ENCODE data around the gene WNT11. TPM values are rescaled to one million over a fixed set of nuclear protein-coding genes. Genes with fewer than 3 reads are reported as not detected.

Gene WNT11
- total RNA-seq, 1 donor from 2014 or later: 3.6 TPM

GRCh38 chr11:76231121-76231738, 24.9 kb upstream of the WNT11 start:
- H3K9me3 Mint-ChIP-seq (ENCODE audit: unreplicated experiment): no peaks in the 10 kb centered on the region
- H3K27me3 Mint-ChIP-seq (ENCODE audit: unreplicated experiment): peaks cover 24% of the 10 kb centered on the region
- H3K27ac Mint-ChIP-seq (ENCODE audit: unreplicated experiment): peak overlapping the region; percentile 13
- H3K4me1 Mint-ChIP-seq (ENCODE audit: unreplicated experiment): peaks cover 20% of the 10 kb centered on the region
- TF ChIP-seq, protein P1, sequence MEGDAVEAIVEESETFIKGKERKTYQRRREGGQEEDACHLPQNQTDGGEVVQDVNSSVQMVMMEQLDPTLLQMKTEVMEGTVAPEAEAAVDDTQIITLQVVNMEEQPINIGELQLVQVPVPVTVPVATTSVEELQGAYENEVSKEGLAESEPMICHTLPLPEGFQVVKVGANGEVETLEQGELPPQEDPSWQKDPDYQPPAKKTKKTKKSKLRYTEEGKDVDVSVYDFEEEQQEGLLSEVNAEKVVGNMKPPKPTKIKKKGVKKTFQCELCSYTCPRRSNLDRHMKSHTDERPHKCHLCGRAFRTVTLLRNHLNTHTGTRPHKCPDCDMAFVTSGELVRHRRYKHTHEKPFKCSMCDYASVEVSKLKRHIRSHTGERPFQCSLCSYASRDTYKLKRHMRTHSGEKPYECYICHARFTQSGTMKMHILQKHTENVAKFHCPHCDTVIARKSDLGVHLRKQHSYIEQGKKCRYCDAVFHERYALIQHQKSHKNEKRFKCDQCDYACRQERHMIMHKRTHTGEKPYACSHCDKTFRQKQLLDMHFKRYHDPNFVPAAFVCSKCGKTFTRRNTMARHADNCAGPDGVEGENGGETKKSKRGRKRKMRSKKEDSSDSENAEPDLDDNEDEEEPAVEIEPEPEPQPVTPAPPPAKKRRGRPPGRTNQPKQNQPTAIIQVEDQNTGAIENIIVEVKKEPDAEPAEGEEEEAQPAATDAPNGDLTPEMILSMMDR (IDR thresholded peaks at IDR 0.05; ENCODE audit: unreplicated experiment): no peak
- no peak overlapping the region for H3K4me3 Mint-ChIP-seq (ENCODE audit: unreplicated experiment)
- DNase-seq (ENCODE audit: low spot score): no peak
- H3K36me3 Mint-ChIP-seq (ENCODE audit: low read depth, unreplicated experiment): peaks cover 7% of the 10 kb centered on the region

DNA sequence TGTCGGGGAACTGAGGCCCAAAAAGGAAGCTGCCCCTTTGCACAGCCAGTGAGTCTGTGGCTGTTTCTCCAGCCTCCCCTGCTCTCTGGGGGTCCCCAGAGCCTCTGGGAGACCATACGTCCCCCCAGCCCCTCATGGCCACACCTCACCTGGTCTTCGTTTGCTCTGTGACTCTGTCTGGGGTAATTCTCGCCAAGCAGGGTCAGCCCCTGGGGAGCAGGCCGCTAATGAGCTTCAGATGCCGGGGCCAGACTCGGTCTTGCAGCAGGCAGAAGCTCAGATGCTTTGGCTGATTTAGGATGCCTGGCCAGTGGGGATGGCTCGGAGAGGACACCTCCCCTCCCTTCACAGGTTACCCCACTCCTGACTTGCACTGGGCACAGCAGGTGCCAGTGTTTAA, 24.1 kb upstream of the WNT11 start:
- no peaks in the 10 kb centered on the region for H3K9me3 Mint-ChIP-seq (ENCODE audit: unreplicated experiment)
- no peak for DNase-seq (ENCODE audit: low spot score)
- peaks cover 17% of the 10 kb centered on the region for H3K27me3 Mint-ChIP-seq (ENCODE audit: unreplicated experiment)
- no peak overlapping the region for H3K4me3 Mint-ChIP-seq (ENCODE audit: unreplicated experiment)
- H3K36me3 Mint-ChIP-seq (ENCODE audit: low read depth, unreplicated experiment): peaks cover 3% of the 10 kb centered on the region
- TF ChIP-seq, protein P1 (IDR thresholded peaks at IDR 0.05; ENCODE audit: unreplicated experiment): no peak
- H3K4me1 Mint-ChIP-seq (ENCODE audit: unreplicated experiment): peaks cover 14% of the 10 kb centered on the region
- H3K27ac Mint-ChIP-seq (ENCODE audit: unreplicated experiment): no peak overlapping the region

GRCh38 chr11:76229690-76230240, 23.5 kb upstream of the WNT11 start:
- Mint-ChIP-seq H3K36me3 (ENCODE audit: low read depth, unreplicated experiment) (no peaks in the 10 kb centered on the region), H3K4me3 (ENCODE audit: unreplicated experiment) (no peak overlapping the region), H3K27me3 (ENCODE audit: unreplicated experiment) (peaks cover 11% of the 10 kb centered on the region), H3K9me3 (ENCODE audit: unreplicated experiment) (no peaks in the 10 kb centered on the region), H3K27ac (ENCODE audit: unreplicated experiment) (no peak overlapping the region), H3K4me1 (ENCODE audit: unreplicated experiment) (peaks cover 10% of the 10 kb centered on the region)
- TF ChIP-seq, protein P1 (IDR thresholded peaks at IDR 0.05; ENCODE audit: unreplicated experiment): no peak
- no peak for DNase-seq (ENCODE audit: low spot score)

DNA sequence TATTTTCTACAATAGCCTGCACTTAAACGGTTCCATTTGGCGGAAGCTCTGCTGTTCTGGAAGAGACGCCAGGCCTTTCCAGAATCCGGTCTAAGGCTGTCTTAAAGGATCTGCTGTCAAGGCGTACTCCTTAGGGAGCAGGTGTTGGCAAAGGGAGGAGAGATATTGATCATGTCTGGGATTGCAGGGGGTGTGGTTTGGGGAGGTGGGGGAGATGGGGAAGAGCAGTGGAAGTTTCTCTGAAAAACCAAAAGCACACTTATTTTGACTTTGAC, 22.5 kb upstream of the WNT11 start:
- no peak for DNase-seq (ENCODE audit: low spot score)
- TF ChIP-seq, protein P1 (IDR thresholded peaks at IDR 0.05; ENCODE audit: unreplicated experiment): no peak
- Mint-ChIP-seq H3K4me1 (ENCODE audit: unreplicated experiment) (peaks cover 4% of the 10 kb centered on the region), H3K27ac (ENCODE audit: unreplicated experiment) (no peak overlapping the region), H3K27me3 (ENCODE audit: unreplicated experiment) (peaks cover 8% of the 10 kb centered on the region), H3K4me3 (ENCODE audit: unreplicated experiment) (no peak overlapping the region), H3K36me3 (ENCODE audit: low read depth, unreplicated experiment) (no peaks in the 10 kb centered on the region), H3K9me3 (ENCODE audit: unreplicated experiment) (no peaks in the 10 kb centered on the region)

DNA sequence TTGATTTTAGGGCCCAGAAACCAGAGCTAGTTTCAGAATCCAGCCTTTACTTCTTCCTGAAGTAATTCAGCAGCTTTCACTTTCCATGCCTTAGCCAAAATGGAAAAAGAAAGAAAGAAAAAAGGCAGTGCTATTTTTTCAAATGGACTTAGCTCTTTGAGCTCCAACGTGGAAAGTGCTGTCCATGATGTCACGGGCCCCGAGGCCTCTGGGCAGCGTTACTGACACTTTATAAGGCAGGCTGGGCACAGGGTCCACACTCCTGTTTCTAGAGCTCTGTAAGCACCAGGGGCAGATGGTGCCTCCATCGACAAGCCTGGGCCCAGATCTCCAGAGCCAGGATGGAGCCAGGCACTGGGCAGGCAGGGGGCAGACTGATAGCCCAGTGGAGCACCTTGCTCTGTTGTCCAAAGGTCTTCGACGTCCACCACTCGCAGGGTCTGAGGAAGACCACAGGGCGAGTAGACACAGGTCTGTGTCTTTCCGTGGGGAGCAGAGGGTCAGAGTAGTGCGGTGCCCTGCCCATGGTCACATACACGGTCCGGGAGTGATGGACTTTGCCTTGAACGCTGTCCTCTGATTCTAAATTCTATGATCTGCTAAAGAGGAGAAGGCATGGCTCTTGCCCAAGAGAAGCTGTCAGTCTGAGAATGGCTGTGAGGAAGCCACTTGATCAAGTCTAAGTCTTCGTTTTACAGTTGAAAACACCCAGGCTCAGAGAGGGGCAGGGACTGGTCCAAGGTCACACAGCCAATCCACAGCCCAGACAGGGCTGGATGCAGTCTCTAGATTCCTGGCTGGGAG, 22.0 kb upstream of the WNT11 start:
- no peaks in the 10 kb centered on the region for H3K4me1 Mint-ChIP-seq (ENCODE audit: unreplicated experiment)
- no peak overlapping the region for H3K4me3 Mint-ChIP-seq (ENCODE audit: unreplicated experiment)
- TF ChIP-seq, protein P1 (IDR thresholded peaks at IDR 0.05; ENCODE audit: unreplicated experiment): no peak
- H3K27me3 Mint-ChIP-seq (ENCODE audit: unreplicated experiment): peaks cover 4% of the 10 kb centered on the region
- DNase-seq (ENCODE audit: low spot score): no peak
- H3K27ac Mint-ChIP-seq (ENCODE audit: unreplicated experiment): no peak overlapping the region
- no peaks in the 10 kb centered on the region for H3K9me3 Mint-ChIP-seq (ENCODE audit: unreplicated experiment)
- H3K36me3 Mint-ChIP-seq (ENCODE audit: low read depth, unreplicated experiment): no peaks in the 10 kb centered on the region
